Esophagus muscularis mucosa (tissue), 3 donors: ENCODE data around the gene ACVR1.

Source experiments
- CTCF ChIP-seq, 3 experiments: fragments of 200-600 bp in 2 of 3; fragments of 450-650 bp in 1 of 3; sonication (generic) in 2 of 3; IDR thresholded peaks; one replicate each; pipeline ENCODE4 v1.5.1; 2017 to 2019; ENCODE audit warnings: antibody characterized with exemption in 3 of 3, mild to moderate bottlenecking in 2 of 3, moderate library complexity in 1 of 3
- POLR2A ChIP-seq: fragments of 450-650 bp; IDR thresholded peaks from one replicate; pipeline ENCODE4 v1.6.1; 2017; ENCODE audit warnings: antibody characterized with exemption, moderate library complexity, mild to moderate bottlenecking, low read depth
- POLR2AphosphoS5 ChIP-seq, 2 donors: sonication (generic); formaldehyde crosslinking; IDR thresholded peaks; one replicate each; pipeline ENCODE4 v1.6.1; 2017; ENCODE audit warnings: antibody characterized with exemption in 2 of 2

GRCh38 chr2:157777427-157777826 is 98.7 kb downstream of the ACVR1 start:
- TF ChIP-seq CTCF (IDR thresholded peaks at IDR 0.05) = peak; percentile 59 to 69 (median 60)
- no peak for TF ChIP-seq POLR2A
- no peak for TF ChIP-seq POLR2AphosphoS5 (IDR thresholded peaks at IDR 0.05)
